Activated CD8-positive, alpha-beta memory T cell treated with anti-CD3 and anti-CD28 coated beads, Interleukin-2, amount 10 ng/mL, durations not matched to agents 7 days and 5 days (primary cell): ENCODE data around the gene WNT5A. TPM values are rescaled to one million over a fixed set of nuclear protein-coding genes. Genes with fewer than 3 reads are reported as not detected.

Experiments
- ATAC-seq: fragments of 150-1000 bp; cut with Tn5 transposase; one replicate; pipeline ENCODE4 v1.10.0; 2021; ENCODE audit warnings: moderate library complexity
- CTCF ChIA-PET: fragments of 350-600 bp; sonication (Branson Sonifier 250); formaldehyde crosslinking; loops from one replicate; lab custom pipeline; 2021; ENCODE audit warnings: antibody characterized with exemption; lab: Charles Lee
- DNase-seq: peaks from one replicate; pipeline ENCODE4 v3.0.0-alpha.2; 2020
- H3K27ac Mint-ChIP-seq: one replicate; pipeline ENCODE4 v1.8.0; 2021; ENCODE audit warnings: mild to moderate bottlenecking, mixed read lengths
- H3K27me3 Mint-ChIP-seq: one replicate; pipeline ENCODE4 v1.8.0; 2021; ENCODE audit warnings: mixed read lengths
- H3K36me3 Mint-ChIP-seq: one replicate; pipeline ENCODE4 v1.8.0; 2021; ENCODE audit warnings: mild to moderate bottlenecking, mixed read lengths
- H3K4me1 Mint-ChIP-seq: one replicate; pipeline ENCODE4 v1.8.0; 2021; ENCODE audit warnings: mixed read lengths
- H3K4me3 Mint-ChIP-seq: one replicate; pipeline ENCODE4 v1.8.0; 2021; ENCODE audit warnings: mild to moderate bottlenecking, moderate library complexity, mixed read lengths
- H3K9me3 Mint-ChIP-seq: one replicate; pipeline ENCODE4 v1.8.0; 2022; ENCODE audit warnings: low read depth, mixed read lengths
- total RNA-seq, 2 experiments: library from RNA; stranded (reverse); gene quantifications; one replicate each; pipeline ENCODE4 v1.2.3, GENCODE V29; 2021

The WNT5A gene
- total RNA-seq, 2 experiments from 2014 or later, result 0.16 TPM; not detected in 1

- H3K27me3 Mint-ChIP-seq, result no peaks in the 10 kb centered on the region
- ATAC-seq (no peak), DNase-seq (no peak)
- H3K36me3 Mint-ChIP-seq, result no peaks in the 10 kb centered on the region
- no peaks in the 10 kb centered on the region for H3K4me1 Mint-ChIP-seq
- peaks cover 2% of the 10 kb centered on the region for H3K9me3 Mint-ChIP-seq
- CTCF ChIA-PET, result no interaction called here
- no peak overlapping the region for H3K27ac Mint-ChIP-seq
- H3K4me3 Mint-ChIP-seq, result no peak overlapping the region
Observed at GRCh38 chr3:55466526-55466925, 20.6 kb downstream of the WNT5A start.

GRCh38 chr3:55461896-55462295 lies 25.2 kb downstream of the WNT5A start:
- Mint-ChIP-seq H3K4me1 (no peaks in the 10 kb centered on the region), H3K9me3 (peaks cover 2% of the 10 kb centered on the region), H3K27ac (no peak overlapping the region), H3K4me3 (no peak overlapping the region), H3K27me3 (no peaks in the 10 kb centered on the region), H3K36me3 (no peaks in the 10 kb centered on the region)
- CTCF ChIA-PET, result no interaction called here
- no peak for ATAC-seq
- DNase-seq, result no peak

GRCh38 chr3:55459838-55460237 lies 27.3 kb downstream of the WNT5A start:
- ATAC-seq (no peak), DNase-seq (no peak)
- Mint-ChIP-seq H3K4me1 (no peaks in the 10 kb centered on the region), H3K9me3 (peaks cover 2% of the 10 kb centered on the region), H3K36me3 (no peaks in the 10 kb centered on the region), H3K27ac (no peak overlapping the region), H3K4me3 (no peak overlapping the region), H3K27me3 (no peaks in the 10 kb centered on the region)
- CTCF ChIA-PET, result no interaction called here

GRCh38 chr3:55458181-55458790 lies 28.8 kb downstream of the WNT5A start:
- Mint-ChIP-seq H3K27ac (no peak overlapping the region), H3K36me3 (no peaks in the 10 kb centered on the region), H3K9me3 (peaks cover 2% of the 10 kb centered on the region), H3K4me1 (no peaks in the 10 kb centered on the region), H3K4me3 (no peak overlapping the region), H3K27me3 (no peaks in the 10 kb centered on the region)
- CTCF ChIA-PET, result no interaction called here
- ATAC-seq (no peak), DNase-seq (no peak)

- CTCF ChIA-PET, result no interaction called here
- no peak overlapping the region for H3K27ac Mint-ChIP-seq
- no peak for DNase-seq
- H3K9me3 Mint-ChIP-seq, result no peaks in the 10 kb centered on the region
- no peaks in the 10 kb centered on the region for H3K36me3 Mint-ChIP-seq
- no peak for ATAC-seq
- no peaks in the 10 kb centered on the region for H3K27me3 Mint-ChIP-seq
- no peaks in the 10 kb centered on the region for H3K4me1 Mint-ChIP-seq
- no peak overlapping the region for H3K4me3 Mint-ChIP-seq
Observed at GRCh38 chr3:55455915-55456314, 31.2 kb downstream of the WNT5A start.

- ATAC-seq, result no peak
- Mint-ChIP-seq H3K27ac (no peak overlapping the region), H3K27me3 (no peaks in the 10 kb centered on the region), H3K9me3 (no peaks in the 10 kb centered on the region), H3K4me1 (no peaks in the 10 kb centered on the region), H3K36me3 (no peaks in the 10 kb centered on the region), H3K4me3 (no peak overlapping the region)
- DNase-seq, result no peak
- CTCF ChIA-PET, result no interaction called here
Observed at GRCh38 chr3:55454611-55455010, 32.5 kb downstream of the WNT5A start.

GRCh38 chr3:55453886-55454496 lies 33.1 kb downstream of the WNT5A start:
- Mint-ChIP-seq H3K4me1 (no peaks in the 10 kb centered on the region), H3K27ac (no peak overlapping the region), H3K4me3 (no peak overlapping the region), H3K9me3 (no peaks in the 10 kb centered on the region), H3K36me3 (no peaks in the 10 kb centered on the region), H3K27me3 (no peaks in the 10 kb centered on the region)
- DNase-seq (no peak), ATAC-seq (no peak)
- CTCF ChIA-PET, result no interaction called here

- Mint-ChIP-seq H3K9me3 (no peaks in the 10 kb centered on the region), H3K27ac (no peak overlapping the region), H3K4me1 (no peaks in the 10 kb centered on the region), H3K36me3 (no peaks in the 10 kb centered on the region), H3K4me3 (no peak overlapping the region), H3K27me3 (no peaks in the 10 kb centered on the region)
- ATAC-seq, result no peak
- no peak for DNase-seq
- CTCF ChIA-PET, result no interaction called here
Observed at GRCh38 chr3:55452886-55453285, 34.2 kb downstream of the WNT5A start.

- CTCF ChIA-PET, result no interaction called here
- Mint-ChIP-seq H3K9me3 (no peaks in the 10 kb centered on the region), H3K27me3 (no peaks in the 10 kb centered on the region), H3K4me3 (no peak overlapping the region), H3K27ac (no peak overlapping the region), H3K36me3 (no peaks in the 10 kb centered on the region), H3K4me1 (no peaks in the 10 kb centered on the region)
- ATAC-seq, result no peak
- DNase-seq, result no peak
Observed at GRCh38 chr3:55449527-55449926, 37.6 kb downstream of the WNT5A start.

GRCh38 chr3:55446850-55447249 lies 40.3 kb downstream of the WNT5A start:
- CTCF ChIA-PET, result no interaction called here
- no peak overlapping the region for H3K4me3 Mint-ChIP-seq
- H3K27me3 Mint-ChIP-seq, result no peaks in the 10 kb centered on the region
- ATAC-seq (no peak), DNase-seq (no peak)
- H3K4me1 Mint-ChIP-seq, result no peaks in the 10 kb centered on the region
- no peak overlapping the region for H3K27ac Mint-ChIP-seq
- H3K9me3 Mint-ChIP-seq, result no peaks in the 10 kb centered on the region
- no peaks in the 10 kb centered on the region for H3K36me3 Mint-ChIP-seq

- no peak for DNase-seq
- no peaks in the 10 kb centered on the region for H3K36me3 Mint-ChIP-seq
- CTCF ChIA-PET, result no interaction called here
- H3K27ac Mint-ChIP-seq, result no peak overlapping the region
- H3K9me3 Mint-ChIP-seq, result no peaks in the 10 kb centered on the region
- H3K27me3 Mint-ChIP-seq, result no peaks in the 10 kb centered on the region
- ATAC-seq, result no peak
- no peak overlapping the region for H3K4me3 Mint-ChIP-seq
- H3K4me1 Mint-ChIP-seq, result no peaks in the 10 kb centered on the region
Observed at GRCh38 chr3:55445551-55445950, 41.6 kb downstream of the WNT5A start.

GRCh38 chr3:55443346-55443745 lies 43.8 kb downstream of the WNT5A start:
- Mint-ChIP-seq H3K27ac (no peak overlapping the region), H3K4me3 (no peak overlapping the region), H3K4me1 (no peaks in the 10 kb centered on the region), H3K9me3 (peaks cover 2% of the 10 kb centered on the region), H3K36me3 (no peaks in the 10 kb centered on the region), H3K27me3 (no peaks in the 10 kb centered on the region)
- no peak for DNase-seq
- ATAC-seq, result no peak
- CTCF ChIA-PET, result no interaction called here

- CTCF ChIA-PET, result no interaction called here
- Mint-ChIP-seq H3K4me1 (no peaks in the 10 kb centered on the region), H3K36me3 (no peaks in the 10 kb centered on the region), H3K9me3 (peaks cover 2% of the 10 kb centered on the region), H3K4me3 (no peak overlapping the region), H3K27me3 (no peaks in the 10 kb centered on the region), H3K27ac (no peak overlapping the region)
- DNase-seq (no peak), ATAC-seq (no peak)
Observed at GRCh38 chr3:55442861-55443260, 44.2 kb downstream of the WNT5A start.

- no peak overlapping the region for H3K27ac Mint-ChIP-seq
- H3K36me3 Mint-ChIP-seq, result no peaks in the 10 kb centered on the region
- no peaks in the 10 kb centered on the region for H3K27me3 Mint-ChIP-seq
- no peak overlapping the region for H3K4me3 Mint-ChIP-seq
- CTCF ChIA-PET, result no interaction called here
- peaks cover 2% of the 10 kb centered on the region for H3K9me3 Mint-ChIP-seq
- ATAC-seq (no peak), DNase-seq (no peak)
- no peaks in the 10 kb centered on the region for H3K4me1 Mint-ChIP-seq
Observed at GRCh38 chr3:55441499-55441898, 45.6 kb downstream of the WNT5A start.
